Stimulated activated CD4-positive, alpha-beta T cell treated with anti-CD3 and anti-CD28 coated beads, Interleukin-2, amount 100 ng/mL, for 48 hours (primary cell): Measurements from ENCODE around the gene PIP4P1.
"Not testable (repeated sequence)": the region's sequence is repeated elsewhere in the genome, so short reads cannot be mapped to it uniquely, and the experiment has no call there.

Experiments used
- DNase-seq, 2 donors: peaks; one replicate each; pipeline ENCODE4 v3.0.0-alpha.2; 2020

PIP4P1 gene

DNA sequence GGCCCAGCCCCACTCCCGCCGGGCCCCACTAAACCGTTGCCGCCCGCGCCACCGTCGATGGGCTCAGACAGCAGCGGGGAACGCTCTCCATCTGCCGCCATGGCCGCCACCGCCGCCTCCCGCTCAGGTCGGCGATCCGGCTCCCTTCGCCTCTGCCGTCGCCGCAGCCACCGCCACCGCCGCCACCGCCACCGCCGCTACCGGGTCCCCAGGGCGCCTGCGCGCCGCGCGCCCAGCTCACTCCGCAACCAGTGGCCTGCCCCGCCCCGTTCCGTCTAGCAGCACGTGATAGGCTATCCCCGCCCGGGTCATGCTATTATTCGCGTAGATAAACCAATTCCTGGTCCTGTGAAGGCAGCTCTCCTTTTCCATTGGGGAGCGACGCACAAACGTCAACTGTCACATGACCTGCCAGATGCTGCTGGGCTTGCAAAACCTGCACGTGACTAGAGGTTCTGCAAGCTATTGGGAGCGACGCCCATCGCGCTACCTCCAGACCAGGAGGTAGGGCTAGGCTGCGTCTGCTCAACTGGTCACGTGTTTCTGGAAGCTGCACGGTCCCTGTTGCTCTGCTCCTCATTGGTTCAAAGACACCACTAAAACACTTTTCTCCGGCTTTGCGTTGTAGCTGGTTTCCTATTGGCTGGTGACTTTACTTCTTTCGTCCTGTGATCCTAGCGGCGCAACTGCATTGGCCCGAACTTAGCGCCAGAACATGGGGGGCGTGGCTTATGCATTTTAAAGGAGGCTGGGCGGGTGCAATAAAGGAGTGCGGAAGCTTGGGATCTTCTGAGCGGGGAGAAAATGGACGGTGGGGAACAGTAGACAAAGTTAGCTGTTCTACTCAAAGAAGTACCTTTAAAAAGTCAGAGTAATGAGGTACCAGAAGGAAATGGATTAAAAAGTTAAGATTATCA, at the start of gene PIP4P1:
TSS of gene PIP4P1 (minus strand) at position 210 of the 917 bp plus-strand sequence. CDS start at position 101, 109 bp downstream.
- peak; percentile 94 to 95 for DNase-seq

- no peak for DNase-seq
These were observed 47.1 kb upstream of the PIP4P1 start for GRCh38 chr14:20508367-20508766.

- DNase-seq = not testable (repeated sequence)
These were observed 46.3 kb upstream of the PIP4P1 start for GRCh38 chr14:20507537-20507936.

- DNase-seq = not testable (repeated sequence)
These were observed 45.5 kb upstream of the PIP4P1 start for GRCh38 chr14:20506752-20507151.

DNA sequence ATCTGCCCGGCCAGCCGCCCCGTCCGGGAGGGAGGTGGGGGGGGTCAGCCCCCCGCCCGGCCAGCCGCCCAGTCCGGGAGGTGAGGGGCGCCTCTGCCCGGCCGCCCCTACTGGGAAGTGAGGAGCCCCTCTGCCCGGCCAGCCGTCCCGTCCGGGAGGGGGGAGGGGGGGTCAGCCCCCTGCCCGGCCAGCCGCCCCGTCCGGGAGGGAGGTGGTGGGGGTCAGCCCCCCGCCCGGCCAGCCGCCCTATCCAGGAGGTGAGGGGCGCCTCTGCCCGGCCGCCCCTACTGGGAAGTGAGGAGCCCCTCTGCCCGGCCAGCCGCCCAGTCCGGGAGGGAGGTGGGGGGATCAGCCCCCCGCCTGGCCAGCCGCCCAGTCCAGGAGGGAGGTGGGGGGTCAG, 45.0 kb upstream of the PIP4P1 start:
- not testable (repeated sequence) for DNase-seq

GRCh38 chr14:20503898-20504297, 42.7 kb upstream of the PIP4P1 start:
- DNase-seq = no peak

- no peak for DNase-seq
These were observed 40.1 kb upstream of the PIP4P1 start for GRCh38 chr14:20501346-20501745.

DNA sequence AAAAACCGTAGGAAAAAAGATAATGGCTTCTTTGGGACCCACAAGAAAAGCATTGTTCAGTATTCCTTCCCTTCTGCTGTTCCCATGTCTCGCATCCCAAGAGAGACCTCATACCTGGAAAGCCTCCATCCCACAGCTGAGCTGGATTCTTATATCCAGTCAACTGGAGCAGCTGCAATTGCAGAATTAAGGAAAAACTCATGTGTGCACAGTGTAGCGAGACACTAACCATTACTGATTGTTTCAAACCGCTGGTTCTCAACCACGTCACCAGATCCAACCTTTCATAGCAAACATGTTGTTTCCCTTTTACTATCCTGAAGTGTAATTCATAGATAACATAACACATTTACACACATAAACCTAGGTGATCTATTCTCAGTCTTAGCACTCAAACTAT, 38.6 kb upstream of the PIP4P1 start:
- DNase-seq = no peak

DNA sequence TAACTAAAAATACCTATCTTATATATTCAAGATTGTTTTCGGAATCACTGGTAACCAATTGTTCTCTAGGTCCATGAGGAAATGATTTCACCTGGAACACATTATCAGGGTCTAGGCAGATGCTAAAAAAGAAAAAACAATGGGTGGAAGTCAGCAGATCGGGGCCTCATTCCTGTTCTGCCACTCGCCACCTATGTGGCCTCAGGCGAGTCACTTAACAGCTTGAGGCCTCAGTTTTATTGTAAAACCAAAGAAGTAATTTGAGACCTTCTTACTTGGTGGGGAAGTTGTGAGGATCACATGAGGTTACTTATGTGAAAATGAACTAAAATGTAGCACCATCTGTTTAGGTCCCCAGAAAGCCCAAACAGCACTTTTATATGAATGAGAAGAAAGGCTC, 37.9 kb upstream of the PIP4P1 start:
- no peak for DNase-seq

- DNase-seq = no peak
These were observed 37.4 kb upstream of the PIP4P1 start for GRCh38 chr14:20498622-20499021.

- DNase-seq = no peak
These were observed 33.9 kb upstream of the PIP4P1 start for GRCh38 chr14:20494935-20495766.

GRCh38 chr14:20493634-20494033, 32.4 kb upstream of the PIP4P1 start:
- no peak for DNase-seq

DNA sequence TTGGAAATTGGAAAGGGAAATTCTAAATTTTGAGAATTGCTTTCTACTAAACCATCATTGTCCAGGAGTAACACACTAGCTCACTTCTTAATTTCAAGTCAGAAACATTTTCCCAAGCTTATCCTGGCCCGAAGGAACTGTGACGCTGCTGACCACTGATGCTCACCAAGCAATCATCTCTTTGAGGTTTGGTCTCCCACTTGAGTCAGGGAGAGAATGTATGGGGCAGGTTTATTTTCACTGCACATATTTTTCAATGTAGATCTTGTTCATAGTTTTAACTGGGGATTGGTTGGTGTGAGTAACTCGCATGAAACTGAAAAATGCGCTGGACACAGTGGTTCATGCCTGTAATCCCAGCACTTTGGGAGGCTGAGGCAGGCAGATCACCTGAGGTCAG, 31.3 kb upstream of the PIP4P1 start:
- no peak for DNase-seq

DNA sequence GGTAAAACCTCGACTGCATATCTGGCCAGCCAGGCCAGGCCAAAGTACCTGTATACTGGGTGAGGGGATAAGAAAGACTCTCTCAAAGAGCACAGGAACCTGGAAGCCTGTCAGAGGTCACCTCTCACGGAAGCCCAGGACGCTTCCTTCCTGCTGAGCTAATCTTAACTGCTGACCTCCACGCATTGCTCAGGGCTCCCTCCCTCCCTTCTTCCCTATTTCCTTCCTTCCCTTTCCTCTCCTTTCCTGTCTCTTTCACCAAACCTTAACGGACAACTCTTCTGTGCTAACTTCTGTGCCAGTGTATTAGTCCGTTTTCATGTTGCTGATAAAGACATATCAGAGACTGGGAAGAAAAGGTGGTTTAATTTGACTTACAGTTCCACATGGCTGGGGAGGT, 29.3 kb upstream of the PIP4P1 start:
- no peak for DNase-seq

DNA sequence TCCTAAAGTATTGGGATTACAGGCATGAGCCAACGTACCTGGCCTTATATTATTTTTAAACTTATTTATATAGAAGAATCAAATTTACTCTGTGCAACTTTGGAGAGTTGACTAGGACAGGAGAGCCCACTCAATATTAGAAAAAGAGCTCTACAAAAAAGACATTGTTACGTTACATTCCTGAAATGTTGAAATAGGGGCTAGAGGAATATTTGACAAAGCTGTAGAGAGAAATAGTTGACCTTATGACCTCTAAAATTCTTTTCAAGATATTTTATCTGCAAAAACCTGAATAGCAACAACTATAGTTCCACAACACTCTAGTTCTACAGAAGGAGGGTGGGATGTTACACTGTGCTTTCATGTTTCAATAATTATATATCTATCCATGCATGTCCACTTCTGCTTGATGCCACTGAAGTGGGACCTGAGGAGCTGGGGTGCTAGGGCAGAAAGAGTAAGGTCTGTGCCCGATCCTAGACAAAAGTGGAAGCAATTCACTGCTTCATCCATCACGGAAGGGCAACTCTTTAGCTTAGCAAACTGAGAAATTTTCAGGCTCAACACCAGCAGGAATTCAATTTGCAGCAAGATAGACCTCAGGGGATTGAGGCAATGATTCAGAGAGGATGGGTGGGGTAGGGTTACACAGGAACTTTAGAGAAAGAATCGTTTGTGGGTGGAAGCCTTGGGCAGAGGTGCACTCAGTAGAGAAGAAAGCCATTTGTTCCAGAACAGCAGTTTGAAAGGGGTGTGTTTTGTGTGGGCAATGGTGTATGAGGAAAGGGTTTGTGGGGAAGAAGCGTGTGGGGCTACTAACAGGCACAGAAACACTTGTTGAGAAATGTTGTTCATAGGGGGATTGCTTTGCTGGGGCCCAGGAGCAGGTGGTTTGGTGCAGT, 28.1 kb upstream of the PIP4P1 start:
- no peak for DNase-seq

DNA sequence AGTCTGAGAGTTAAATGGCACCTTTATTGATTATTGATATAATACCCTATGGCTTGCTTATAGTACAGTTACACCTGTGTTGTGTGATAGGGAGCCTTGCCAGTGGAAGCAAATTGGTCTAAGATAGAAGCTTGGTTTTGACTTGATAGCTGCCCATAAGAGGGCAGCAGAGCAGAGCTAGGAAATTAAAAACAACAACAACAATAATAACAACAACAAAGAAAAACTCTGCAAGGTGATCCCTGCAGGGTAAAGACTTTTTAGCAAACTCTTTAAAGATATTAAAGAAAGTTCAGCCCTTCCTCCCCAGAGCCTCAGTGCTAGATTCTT, 26.1 kb upstream of the PIP4P1 start:
- DNase-seq = no peak

DNA sequence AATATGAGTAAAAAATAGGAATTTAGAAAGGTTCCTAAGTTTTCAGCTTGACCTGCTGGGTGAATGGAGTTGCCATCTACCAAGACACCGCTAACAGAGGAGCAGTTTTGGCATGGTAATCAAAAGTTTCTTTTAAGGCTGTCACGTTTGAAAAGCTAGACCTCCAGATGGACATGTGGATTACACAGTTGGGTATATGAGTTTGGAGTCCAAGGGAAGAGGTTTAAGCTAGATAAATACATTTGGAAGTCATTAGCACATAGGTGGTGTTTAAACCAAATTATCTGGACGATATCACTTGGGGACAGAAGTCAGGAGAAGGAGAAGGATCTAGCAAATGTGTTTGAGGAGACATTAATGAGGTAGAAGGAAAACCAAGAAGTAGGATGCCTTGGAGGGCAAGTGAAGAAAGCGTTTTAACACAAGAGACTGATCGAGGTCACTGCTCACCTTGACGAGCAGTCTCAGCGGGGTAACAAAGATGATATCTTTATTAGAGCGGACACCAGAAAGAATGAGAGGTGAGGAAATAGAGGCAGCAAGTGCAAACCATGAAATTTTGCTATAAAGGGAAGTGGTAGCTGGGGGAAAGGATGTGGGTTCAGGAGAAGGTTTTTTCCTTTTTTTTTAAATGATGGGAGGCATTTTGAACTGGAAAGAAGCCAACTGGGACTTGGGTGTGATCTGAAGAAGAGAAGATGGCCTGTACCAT, 25.6 kb upstream of the PIP4P1 start:
- no peak for DNase-seq

DNA sequence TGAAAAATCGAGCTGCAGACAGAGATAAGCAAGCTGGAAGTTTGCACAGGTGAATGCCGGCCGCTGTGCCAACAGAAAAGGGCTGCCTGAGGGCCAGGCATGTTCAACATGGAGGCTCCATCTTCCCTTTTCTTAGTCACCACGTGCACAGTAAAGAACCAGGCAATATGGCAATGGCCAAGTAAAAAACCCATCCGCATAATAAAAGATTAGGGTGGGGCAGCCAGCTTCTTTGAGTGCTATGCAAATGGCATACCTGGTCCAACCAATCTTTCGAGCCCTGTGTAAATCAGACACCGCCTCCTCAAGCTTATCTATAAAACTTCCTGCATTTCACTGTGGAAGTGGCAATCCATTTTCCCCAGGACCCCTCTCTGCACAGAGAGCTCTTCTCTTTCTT, 24.7 kb upstream of the PIP4P1 start:
- DNase-seq = no peak

GRCh38 chr14:20482382-20482781, 21.1 kb upstream of the PIP4P1 start:
- no peak for DNase-seq

GRCh38 chr14:20478894-20479293, 17.7 kb upstream of the PIP4P1 start:
- no peak for DNase-seq

DNA sequence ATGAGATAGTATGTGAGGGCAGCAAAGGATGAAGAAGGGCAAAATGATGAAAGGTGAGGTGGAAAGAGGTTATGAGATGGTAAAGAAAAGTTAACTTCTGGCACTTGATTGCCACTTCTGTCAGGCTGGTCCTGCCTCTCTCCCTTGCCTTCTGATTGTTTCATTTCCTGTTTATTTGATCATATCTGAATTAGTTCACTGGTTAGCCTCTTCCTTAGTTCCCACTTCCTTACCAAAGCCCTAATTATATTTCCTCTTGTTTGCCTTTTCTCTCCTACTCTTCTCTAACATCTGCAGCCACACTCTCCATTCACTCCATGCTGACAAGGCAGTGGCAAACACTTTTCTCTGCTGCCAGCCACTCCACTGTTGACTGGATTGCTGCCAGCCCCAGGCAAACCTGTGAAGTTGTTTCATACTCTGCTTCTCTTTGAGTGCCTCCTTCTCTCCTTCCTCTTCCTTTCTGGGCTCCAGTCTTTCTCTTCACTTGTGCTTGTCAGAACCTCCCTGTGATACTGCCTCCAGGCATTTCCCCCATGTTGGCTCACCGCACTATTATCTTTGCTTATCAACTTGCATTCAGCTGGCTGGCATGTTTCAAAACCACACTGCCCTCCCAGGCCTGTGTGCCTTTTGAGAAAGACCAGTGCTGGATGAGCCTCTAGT, 16.1 kb upstream of the PIP4P1 start:
- no peak for DNase-seq

DNA sequence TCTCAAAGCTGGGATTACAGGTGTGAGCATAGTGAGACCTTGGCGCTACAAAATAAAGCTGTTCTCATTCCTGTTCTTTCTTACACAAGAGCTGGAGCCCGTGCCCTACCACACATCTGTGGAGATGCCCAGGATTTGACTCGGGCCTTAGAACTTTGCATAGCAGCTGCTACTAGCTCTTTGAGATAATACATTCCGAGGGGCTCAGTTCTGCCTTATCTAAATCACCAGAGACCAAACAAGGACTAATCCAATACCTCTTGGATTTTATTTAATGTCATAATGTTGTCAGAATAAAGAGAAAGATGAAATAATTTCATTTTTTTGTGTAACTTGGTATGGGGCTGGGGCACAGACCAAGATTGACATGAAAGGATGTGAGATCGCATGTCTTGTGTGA, 15.5 kb upstream of the PIP4P1 start:
- no peak for DNase-seq
